DMS153 (cell line): Measurements from ENCODE around the gene TSPOAP1.
"Not testable (repeated sequence)": the region's sequence is repeated elsewhere in the genome, so short reads cannot be mapped to it uniquely, and the experiment has no call there.

ENCODE experiments used
- DNase-seq: peaks from one replicate; lab custom pipeline; 2025; lab: John Stamatoyannopoulos, UW

The TSPOAP1 gene

DNA sequence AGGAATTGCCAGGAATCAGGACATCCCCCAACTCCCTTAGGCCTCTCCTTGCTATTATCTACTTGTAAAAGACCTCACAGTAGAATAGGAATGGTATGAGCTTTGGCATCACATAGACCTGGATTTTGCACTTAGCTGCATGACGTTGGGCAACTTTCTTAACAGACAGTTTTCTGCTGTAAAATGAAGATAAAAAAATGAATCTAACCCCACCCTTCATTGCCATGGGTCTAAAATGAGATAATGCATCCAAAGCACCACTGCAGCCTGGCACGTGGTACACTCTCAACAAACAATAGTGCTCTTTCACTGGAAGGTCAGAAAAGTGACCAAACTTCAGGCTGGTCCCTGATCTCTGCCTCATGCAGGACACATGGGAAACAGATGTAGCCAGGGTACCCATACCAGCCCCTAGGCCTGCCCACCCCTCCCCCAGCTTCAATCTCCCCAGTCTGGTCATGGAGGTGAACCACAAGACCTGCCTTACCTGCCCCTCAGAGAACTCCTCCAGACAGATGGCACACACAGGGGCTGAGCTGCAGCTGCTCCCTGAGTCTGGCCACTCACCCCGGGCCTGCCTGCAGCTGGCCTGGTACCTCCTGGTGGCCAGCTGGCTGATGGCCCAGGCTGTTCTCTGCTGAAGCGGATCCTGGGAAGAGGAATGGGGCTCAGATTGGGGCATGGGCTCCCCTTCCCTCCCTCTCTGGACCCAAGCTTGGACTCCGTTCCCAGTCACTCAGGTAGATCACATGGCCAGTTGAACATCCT, 31.9 kb upstream of the TSPOAP1 start:
- DNase-seq: no peak

DNA sequence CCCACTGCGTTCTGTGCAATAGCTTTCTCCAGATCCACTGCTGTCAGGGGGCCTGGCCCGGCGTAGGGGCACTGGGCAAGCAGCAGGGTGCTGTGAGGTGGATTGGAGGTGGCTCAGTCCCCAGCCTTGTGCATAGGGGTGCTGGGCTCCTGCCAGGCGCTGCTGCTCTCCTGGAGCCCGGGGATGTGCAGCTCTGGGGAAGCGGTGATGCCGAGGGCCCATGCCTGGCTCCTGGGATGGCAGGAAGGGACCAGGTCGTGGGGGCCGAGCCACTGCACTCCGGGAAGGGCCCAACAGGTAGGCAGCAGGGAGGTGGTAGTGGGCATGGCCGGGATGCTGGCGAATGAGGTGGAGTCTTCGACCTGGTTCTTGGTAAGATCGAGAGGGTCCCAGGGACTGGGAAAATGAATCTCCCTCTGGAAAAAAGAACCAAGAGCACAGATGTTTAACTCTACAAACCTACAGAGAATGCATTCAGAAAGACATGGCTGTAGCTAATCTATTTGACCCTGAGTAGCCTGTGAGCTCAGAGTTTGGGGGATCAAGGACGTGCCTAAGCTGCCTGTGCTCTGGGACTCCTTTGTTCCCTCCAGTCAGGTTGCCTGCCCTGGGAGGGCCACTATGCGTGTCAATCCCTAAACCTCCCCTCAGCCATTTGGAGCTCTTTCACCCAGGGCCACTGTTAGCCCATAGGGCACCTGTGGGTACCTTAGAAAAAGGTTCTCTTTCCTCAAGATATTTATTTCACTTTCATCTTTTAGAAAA, 30.0 kb upstream of the TSPOAP1 start:
- DNase-seq: no peak

DNA sequence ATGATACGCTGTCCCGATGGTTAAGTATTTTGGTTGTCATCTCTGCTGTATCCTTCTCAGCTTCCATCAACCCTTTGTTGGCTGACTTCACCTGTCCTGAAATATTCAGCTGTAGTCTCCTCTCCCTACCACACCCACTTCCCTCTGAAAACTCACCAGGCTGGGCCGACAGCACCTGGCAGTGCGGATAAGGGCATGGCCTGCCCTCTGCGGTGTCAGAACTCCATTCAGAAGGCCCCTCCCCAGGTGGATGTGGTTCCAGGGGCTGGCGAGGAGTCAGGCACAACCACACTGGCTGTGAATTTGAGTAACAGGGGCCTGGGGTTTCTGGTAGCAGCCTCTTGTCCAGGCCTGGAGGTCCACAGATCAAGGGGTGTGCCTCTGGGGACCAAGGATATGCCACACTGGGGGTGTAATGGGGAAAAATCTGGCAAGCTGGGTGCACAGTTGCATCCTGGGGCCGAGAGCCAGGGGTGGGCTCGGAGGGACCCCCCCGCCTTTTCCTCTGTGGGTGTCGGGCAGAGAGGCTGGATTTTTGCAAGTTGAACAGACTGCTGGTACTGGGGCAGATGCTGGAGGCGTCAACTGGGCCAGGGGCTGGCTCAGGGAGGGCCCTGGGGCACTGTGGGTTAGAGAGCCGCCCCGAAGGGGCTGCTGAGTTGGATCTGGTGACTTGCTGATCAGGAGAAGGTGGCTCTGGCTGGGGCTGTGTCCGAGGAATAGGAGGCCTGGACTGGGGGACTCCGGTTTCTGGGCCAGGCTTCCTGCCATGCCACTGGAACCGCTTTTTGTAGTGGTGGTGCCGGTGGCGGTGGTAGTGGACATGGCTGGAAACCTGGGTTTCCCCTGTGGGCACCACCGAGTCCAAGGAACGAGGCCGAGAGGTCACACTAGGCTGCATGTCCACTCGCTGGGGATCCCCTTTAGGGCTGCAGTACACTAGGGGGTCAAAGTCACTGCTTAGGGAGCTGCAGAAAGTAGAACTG, 29.0 kb upstream of the TSPOAP1 start:
- no peak for DNase-seq

GRCh38 chr17:58356231-58356630, 27.6 kb upstream of the TSPOAP1 start:
- no peak for DNase-seq

DNA sequence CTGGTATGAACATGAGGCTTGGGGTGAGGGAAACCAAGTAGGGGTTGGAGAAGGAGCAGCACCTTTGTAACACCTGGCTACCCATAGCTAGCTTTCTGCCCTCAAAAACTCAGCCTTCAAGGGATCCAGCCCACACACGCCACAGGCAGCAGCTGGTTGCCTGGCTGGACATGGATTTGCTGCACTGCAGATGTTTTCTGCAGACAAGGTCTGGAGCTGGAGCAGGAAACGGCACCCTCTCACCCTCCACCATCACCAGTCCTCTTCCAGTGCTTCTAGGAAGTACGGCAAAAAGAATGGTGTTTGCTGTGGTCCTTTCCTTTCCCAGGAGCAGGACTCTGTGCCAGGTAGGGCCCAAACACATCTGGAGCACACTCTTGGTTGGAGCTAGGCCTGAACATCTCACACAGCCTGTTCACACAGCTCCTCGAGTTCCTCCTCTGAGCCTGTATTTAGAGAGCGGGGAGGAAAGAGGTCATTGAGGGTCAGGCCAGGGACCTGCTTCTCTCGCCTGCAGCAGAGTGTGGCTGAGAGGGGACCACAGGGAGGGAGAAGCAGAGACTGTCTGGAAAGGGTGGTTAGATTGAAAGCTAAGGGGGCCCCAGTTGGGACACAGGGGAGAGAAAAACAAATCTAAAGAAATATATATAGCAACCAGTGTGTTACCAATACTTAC, 26.1 kb upstream of the TSPOAP1 start:
- DNase-seq: no peak

- no peak for DNase-seq
These were observed 24.8 kb upstream of the TSPOAP1 start for GRCh38 chr17:58353389-58353825.

DNA sequence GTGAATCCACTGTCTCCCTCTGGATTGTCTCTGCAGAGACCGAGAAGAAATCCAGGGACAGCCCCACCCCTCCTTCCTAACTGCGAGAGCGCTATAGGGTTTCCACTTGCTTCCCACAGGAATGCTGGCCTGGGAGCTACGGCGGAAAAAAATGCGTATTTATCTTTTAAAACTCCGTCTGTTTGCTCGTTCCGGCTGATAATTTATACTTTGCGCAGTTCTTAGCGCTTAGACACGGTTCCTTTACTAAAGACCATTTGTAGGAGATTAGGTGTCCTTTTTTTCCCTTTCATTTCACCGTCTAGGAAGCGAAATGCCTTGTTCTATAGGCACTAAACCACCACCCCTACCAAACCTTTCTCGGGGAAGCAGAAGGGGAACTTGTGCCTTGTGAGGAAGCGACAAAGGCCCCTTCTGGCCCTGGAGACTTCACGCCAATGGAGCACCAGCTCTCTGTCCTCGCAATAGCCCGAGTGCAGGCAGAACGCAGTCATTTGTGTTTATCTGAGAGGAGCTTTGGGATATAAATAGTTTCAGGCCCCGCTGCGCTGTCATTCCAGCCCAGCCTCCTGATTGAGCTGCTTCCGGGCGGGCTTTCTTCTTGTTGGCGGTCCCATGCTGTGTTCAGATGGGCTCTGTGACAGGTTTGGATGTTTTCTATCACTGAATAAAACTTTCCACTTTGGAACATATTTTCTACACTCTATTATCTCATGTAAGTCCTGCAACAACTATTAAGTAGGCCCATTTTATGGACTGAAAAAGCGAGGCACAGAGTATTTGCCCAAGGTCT, 24.2 kb upstream of the TSPOAP1 start:
- DNase-seq: no peak

- peak; percentile 91 for DNase-seq
These were observed 23.4 kb upstream of the TSPOAP1 start, which contains the start of gene SUPT4H1 for GRCh38 chr17:58351831-58352595. SUPT4H1 (minus strand) TSS chr17:58352201; CDS start chr17:58352135, 66 bp downstream.

DNA sequence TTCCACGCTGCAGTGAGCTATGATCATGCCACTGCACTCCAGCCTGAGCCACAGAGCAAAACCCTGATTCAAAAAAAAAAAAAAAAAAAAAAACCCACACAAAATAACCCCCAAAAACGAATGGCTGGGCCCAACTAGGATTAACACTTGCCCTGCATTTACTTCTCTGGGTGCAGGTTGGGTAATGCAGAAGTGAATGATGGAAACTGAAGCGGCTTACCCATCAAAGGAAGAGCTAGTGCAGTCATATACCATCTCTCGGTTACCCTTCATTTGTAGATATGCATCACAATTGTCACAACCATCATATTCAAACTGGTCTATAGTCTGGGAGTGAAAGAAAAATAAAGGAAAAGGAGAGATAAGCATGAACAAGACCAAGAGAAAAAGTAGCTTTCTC, 22.6 kb upstream of the TSPOAP1 start:
- no peak for DNase-seq

- no peak for DNase-seq
These were observed 19.4 kb upstream of the TSPOAP1 start for GRCh38 chr17:58348038-58348437.

DNA sequence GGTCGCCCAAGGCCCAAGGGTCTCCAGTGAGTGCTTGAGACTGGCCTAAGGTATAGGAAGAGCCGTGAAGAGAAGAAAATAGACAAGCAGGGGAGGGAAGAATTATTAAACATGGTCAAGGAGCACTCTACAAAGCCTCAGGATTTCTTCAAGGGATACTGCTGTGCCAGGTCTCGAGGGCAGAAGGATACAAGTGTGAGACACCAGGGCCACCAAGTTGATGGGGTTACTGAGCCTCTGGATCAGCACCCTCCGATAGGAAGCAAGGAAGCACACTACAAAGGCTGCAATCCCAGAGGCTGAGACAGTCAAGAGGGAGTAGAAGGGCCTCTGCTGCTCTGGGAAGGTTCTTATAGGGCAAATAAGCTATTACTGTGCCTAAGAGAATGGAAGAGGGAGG, 16.9 kb upstream of the TSPOAP1 start:
- DNase-seq: no peak

GRCh38 chr17:58344791-58345157, 16.2 kb upstream of the TSPOAP1 start:
- DNase-seq: no peak

DNA sequence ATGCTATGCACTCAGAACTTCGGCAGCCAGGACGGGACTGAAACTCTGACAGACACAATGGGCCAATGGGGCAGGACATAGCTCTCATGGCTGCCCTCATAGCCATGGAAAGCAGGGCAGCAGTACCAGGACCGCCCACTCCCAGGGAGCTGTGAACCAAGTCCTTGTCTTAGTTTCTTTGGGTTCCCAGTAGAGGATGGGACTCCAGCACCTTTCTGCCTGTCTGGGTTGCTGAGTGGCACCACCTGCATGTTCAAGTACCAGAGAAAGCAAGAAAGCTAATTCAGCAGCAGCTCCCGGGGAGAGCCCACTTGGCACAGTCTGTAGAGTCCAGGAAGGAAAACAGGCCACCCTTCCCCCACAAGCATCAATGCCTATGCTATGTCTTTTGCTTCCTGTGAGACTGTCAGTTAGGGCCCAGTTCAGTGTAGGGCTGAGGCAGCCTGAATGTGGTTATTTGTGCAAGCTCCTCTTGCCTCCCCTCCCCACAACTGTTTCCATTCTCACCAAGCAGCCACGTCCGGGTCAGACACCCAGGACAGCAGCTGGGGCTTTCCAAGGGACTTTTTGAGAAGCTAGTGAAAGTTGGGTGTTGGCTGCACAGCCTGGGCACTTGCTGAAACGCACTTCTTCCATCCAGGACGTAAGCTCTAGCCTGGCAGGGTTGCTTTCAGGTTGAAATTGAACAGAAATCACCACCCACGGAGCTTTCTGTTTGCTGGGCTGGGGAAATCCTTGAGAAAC, 15.6 kb upstream of the TSPOAP1 start:
- DNase-seq: no peak

GRCh38 chr17:58343131-58343530, 14.5 kb upstream of the TSPOAP1 start:
- DNase-seq: no peak

- no peak for DNase-seq
These were observed 13.4 kb upstream of the TSPOAP1 start for GRCh38 chr17:58341861-58342475.

- not testable (repeated sequence) for DNase-seq
These were observed 12.7 kb upstream of the TSPOAP1 start for GRCh38 chr17:58341136-58341860.

GRCh38 chr17:58340405-58340876, 11.8 kb upstream of the TSPOAP1 start:
- no peak for DNase-seq
